GM19328 (cell line): ENCODE results near the gene NOL4L.

Experiments used
- ATAC-seq: cut with Tn5 transposase; IDR thresholded peaks from one replicate; pipeline ENCODE4 v1.9.1; 2021; ENCODE audit warnings: mild to moderate bottlenecking, moderate library complexity; ENCODE audit not compliant: unreplicated experiment

NOL4L gene

GRCh38 chr20:32397567-32398084 lies 187.5 kb downstream of the NOL4L start:
- ATAC-seq, result no peak

GRCh38 chr20:32396646-32397160 lies 188.4 kb downstream of the NOL4L start:
- ATAC-seq, result no peak

GRCh38 chr20:32395066-32395465 lies 190.1 kb downstream of the NOL4L start:
- no peak for ATAC-seq
